GM18873 (cell line): ENCODE measurements around the gene KIR2DL4.
"Not testable (repeated sequence)": the region's sequence is repeated elsewhere in the genome, so short reads cannot be mapped to it uniquely, and the experiment has no call there.

ENCODE experiments used
- ATAC-seq: cut with Tn5 transposase; IDR thresholded peaks from one replicate; pipeline ENCODE4 v1.9.1; 2021; ENCODE audit warnings: mild to moderate bottlenecking, moderate library complexity, moderate number of reproducible peaks; ENCODE audit not compliant: unreplicated experiment, low FRiP score

KIR2DL4 gene

GRCh38 chr19:54803410-54803809, at the start of gene KIR2DL4:
Gene KIR2DL4 (plus strand): TSS chr19:54803610. CDS start chr19:54803652, 42 bp downstream.
- no peak for ATAC-seq

GRCh38 chr19:54756204-54757110, 47.0 kb upstream of the KIR2DL4 start:
- not testable (repeated sequence) for ATAC-seq

DNA sequence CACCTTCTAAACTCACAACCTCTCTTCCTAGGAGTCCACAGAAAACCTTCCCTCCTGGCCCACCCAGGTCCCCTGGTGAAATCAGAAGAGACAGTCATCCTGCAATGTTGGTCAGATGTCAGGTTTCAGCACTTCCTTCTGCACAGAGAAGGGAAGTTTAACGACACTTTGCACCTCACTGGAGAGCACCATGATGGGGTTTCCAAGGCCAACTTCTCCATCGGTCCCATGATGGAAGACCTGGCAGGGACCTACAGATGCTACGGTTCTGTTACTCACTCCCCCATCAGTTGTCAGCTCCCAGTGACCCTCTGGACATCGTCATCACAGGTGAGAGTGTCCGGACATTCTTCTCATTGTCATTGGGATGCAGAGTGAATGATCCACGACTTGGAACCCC, 44.8 kb upstream of the KIR2DL4 start:
- not testable (repeated sequence) for ATAC-seq

GRCh38 chr19:54764219-54764618, 39.2 kb upstream of the KIR2DL4 start:
- ATAC-seq = not testable (repeated sequence)

GRCh38 chr19:54766464-54766863, 36.9 kb upstream of the KIR2DL4 start:
- not testable (repeated sequence) for ATAC-seq

- ATAC-seq = not testable (repeated sequence)
These were observed 33.8 kb upstream of the KIR2DL4 start, which contains the start of gene KIR2DL1 for GRCh38 chr19:54769646-54770045. Gene KIR2DL1 (plus strand): TSS chr19:54769793. CDS start chr19:54769851, 58 bp downstream.

DNA sequence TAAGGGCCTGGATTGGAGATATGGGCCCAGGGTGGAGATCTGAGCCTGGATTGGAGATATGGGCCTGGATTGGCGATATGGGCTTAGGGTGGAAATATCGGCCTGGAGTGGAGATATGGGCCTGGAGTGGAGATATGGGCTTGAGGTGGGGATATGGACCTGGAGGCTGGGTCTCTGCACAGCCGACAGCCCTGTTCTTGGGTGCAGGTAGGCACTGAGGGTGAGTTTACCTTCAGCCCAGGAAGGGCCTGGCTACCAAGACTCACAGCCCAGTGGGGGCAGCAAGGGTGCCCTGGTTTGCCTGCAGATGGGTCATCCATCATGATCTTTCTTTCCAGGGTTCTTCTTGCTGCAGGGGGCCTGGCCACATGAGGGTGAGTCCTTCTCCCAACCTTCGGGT, 32.9 kb upstream of the KIR2DL4 start:
- ATAC-seq = not testable (repeated sequence)

DNA sequence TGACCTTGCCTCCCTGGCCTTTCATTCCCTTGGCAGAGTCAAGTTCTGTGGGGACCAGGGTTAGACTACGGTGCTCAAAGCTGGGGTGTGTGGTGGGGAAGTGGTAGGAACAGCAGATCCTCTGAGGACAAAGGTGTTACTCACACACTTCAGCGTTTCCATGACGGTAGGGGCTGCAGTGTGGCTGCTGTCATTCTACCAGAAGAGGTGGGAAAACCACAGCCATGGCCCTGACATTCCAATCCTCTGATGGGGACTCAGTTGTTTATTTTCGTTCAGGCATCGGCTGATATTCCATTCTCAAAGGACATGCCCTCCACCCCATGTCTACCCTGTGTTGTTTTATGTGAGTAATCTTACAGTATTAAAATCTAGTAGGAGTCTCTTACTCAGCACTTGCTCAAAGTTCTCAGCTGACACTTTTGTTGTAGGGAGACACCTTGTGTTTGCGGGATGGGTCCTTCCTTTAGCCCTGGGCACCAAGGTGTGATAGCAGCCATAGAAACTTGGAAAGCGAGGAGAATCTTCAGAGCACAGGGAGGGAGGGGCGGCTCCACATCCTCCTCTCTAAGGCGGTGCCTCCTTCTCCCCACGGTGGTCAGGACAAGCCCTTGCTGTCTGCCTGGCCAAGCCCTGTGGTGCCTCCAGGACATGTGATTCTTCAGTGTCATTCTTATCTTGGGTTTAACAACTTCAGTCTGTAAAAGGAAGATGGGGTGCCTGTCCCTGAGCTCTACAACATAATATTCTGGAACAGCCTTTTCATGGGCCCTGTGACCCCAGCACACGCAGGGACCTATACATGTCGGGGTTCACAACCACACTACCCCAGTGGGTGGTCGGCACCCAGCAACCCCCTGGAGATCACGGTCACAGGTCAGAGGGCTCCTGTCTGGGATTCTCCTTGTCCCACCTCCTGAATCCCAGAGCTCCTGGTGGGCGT, 32.1 kb upstream of the KIR2DL4 start:
- ATAC-seq = not testable (repeated sequence)

- ATAC-seq = not testable (repeated sequence)
These were observed 30.7 kb upstream of the KIR2DL4 start for GRCh38 chr19:54772666-54773065.

GRCh38 chr19:54775095-54775815, 28.2 kb upstream of the KIR2DL4 start:
- ATAC-seq = not testable (repeated sequence)

DNA sequence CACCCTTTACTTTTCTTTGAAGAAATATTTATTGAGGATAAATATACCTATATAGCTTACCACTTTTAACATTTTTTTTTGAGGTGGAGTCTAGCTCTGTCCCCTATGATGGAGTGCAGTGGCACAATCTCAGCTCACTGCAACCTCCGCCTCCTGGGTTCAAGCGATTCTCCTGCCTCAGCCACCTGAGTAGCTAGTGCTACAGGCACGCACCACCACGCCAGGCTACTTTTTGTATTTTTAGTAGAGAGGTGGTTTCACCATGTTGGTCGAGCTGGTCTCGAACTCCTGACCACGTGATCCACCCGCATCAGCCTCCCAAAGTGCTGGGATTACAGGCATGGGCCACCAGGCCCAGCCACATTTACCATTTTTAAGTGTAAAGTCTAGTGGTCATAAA, 27.6 kb upstream of the KIR2DL4 start:
- ATAC-seq = not testable (repeated sequence)

- ATAC-seq = not testable (repeated sequence)
These were observed 25.6 kb upstream of the KIR2DL4 start for GRCh38 chr19:54777851-54778250.

- not testable (repeated sequence) for ATAC-seq
These were observed 24.5 kb upstream of the KIR2DL4 start for GRCh38 chr19:54778896-54779295.

- ATAC-seq = not testable (repeated sequence)
These were observed 20.5 kb upstream of the KIR2DL4 start for GRCh38 chr19:54782916-54783315.

DNA sequence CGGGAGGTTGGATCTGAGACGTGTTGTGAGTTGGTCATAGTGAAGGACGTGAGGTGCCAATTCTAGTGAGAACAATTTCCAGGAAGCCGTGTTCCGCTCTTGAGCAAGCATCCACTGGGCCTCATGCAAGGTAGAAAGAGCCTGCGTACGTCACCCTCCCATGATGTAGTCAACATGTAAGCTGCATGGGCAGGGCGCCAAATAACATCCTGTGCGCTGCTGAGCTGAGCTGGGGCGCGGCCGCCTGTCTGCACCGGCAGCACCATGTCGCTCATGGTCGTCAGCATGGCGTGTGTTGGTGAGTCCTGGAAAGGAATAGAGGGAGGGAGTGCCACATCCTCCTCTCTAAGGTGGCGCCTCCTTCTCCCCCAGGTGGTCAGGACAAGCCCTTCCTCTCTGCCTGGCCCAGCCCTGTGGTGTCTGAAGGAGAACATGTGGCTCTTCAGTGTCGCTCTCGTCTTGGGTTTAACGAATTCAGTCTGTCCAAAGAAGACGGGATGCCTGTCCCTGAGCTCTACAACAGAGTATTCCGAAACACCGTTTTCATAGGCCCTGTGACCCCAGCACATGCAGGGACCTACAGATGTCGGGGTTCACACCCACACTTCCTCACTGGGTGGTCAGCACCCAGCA, 17.2 kb upstream of the KIR2DL4 start:
- not testable (repeated sequence) for ATAC-seq

DNA sequence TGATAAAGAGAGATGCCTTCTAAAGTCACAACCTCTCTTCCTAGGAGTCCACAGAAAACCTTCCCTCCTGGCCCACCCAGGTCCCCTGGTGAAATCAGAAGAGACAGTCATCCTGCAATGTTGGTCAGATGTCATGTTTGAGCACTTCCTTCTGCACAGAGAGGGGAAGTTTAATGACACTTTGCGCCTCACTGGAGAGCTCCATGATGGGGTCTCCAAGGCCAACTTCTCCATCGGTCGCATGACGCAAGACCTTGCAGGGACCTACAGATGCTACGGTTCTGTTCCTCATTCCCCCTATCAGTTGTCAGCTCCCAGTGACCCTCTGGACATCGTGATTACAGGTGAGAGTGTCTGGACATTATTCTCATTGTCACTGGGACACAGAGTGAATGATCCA, 15.3 kb upstream of the KIR2DL4 start:
- ATAC-seq = not testable (repeated sequence)

- ATAC-seq = no peak
These were observed 12.7 kb upstream of the KIR2DL4 start for GRCh38 chr19:54790711-54791110.

DNA sequence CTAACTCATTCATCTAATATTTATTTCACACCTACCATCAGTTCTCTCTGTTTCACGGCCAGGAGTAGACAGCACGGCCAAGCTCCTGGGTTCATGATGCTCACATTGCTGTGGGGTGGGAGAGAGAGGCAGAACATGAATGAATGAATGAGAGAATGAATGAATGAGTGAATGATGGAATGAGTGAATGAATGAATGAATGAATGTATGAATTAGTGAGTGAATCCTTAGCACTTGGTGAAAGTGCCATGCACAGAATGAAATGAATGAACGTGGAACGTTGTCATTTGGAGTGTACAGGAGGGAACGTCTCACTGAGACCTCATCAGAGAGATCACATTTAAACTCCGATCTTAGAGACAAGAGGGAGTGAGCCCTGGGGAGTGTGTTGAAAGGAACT, 11.9 kb upstream of the KIR2DL4 start:
- ATAC-seq = no peak

- ATAC-seq = no peak
These were observed 10.6 kb upstream of the KIR2DL4 start for GRCh38 chr19:54792814-54793213.

DNA sequence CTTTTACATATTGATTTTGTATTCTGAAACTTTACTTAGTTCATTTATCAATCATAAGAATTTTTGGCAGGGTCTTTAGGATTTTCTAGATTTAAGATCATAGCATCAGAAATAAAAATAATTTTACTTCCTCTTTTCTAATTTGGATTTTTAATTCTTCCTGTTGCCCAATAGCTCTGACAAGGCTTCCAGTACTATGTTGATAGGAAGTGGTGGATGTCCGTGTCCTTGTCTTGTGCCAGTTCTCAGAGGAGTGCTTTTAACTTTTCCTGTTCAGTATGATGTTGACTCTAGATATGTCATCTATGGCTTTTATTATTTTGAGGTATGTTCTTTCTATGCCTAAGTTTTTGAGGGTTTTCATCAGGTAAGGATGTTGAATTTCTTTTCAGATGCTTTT, 7.7 kb upstream of the KIR2DL4 start:
- no peak for ATAC-seq
